ELR (cell line): ENCODE data around the gene CSNK2A3.

Experiments used
- DNase-seq: peaks from one replicate; pipeline ENCODE4 v3.0.0-alpha.2; 2015; ENCODE audit warnings: low read depth

The CSNK2A3 gene

GRCh38 chr11:11335043-11335442 lies 18.0 kb downstream of the CSNK2A3 start:
- no peak for DNase-seq

- no peak for DNase-seq
Observed at GRCh38 chr11:11334607-11335006, 18.4 kb downstream of the CSNK2A3 start.

DNA sequence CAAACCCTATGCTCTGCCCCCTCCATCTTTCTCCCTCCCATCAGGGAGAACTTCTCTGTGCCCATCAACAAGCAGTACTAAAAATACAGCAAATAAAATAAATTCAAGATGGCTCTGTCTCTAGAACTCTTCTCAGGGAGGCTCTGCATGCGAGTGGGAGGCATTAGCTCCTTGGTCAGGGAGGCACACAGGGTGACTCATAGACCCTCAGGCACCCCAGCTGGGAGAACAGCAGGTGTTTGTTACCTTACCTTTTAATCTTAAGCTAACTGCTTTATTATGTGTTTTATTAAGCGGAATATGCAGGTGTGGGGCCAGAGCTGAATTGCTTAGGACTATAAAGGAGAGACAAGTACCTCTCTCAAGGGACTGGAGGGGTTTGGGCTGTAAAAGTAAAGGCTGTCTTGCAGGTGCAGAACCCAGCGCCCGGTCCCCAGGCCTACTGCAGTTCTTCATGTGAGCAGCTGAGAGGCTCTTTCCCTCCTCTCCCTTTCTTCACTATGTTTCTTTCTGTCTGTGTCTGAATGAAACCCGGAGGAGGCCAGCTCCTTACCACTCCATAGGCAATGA lies 20.8 kb downstream of the CSNK2A3 start:
- DNase-seq = no peak

GRCh38 chr11:11329062-11329806 lies 23.8 kb downstream of the CSNK2A3 start:
- no peak for DNase-seq

GRCh38 chr11:11324090-11324489 lies 29.0 kb downstream of the CSNK2A3 start:
- DNase-seq = no peak

DNA sequence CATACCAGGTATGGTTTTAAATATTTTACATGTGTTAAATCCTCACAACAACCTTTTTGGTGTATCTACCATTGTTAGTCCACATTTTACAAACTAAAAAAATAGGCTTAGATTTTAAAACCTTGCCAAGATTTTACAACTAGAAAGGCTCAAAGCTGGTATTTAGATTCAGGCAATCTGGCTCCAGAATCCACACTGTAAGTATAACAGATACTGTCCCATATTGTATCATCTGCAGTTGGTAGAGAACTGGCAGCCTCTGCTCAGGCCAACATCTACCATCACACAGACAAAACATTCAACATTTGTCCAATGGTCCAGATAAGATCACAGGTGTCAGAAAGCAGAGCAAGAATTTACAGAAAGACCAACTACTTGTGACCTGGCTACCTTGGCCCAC lies 30.9 kb downstream of the CSNK2A3 start:
- no peak for DNase-seq

GRCh38 chr11:11320825-11321224 lies 32.2 kb downstream of the CSNK2A3 start:
- DNase-seq = no peak

- no peak for DNase-seq
Observed at GRCh38 chr11:11318961-11319360, 34.1 kb downstream of the CSNK2A3 start.

DNA sequence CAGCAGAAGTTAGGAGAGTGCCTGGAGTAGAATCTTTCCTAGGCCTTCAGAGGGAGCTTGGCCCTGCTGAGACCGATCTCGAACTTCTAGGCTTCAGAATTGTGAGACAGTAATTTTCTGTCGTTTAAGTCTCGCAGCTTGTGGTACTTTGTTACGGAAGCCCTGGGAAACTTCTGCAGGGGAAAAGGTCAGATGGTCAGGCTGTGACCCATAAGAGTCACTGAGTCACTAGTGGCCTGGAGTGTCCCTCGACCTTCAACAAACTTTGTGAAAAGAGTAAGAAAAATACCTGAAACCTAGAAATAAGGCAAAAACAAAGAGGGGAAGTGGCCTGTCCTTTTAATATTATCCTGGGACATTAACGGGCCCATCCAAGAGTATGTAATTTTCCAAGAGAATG lies 34.6 kb downstream of the CSNK2A3 start:
- no peak for DNase-seq

- no peak for DNase-seq
Observed at GRCh38 chr11:11316651-11317230, 36.3 kb downstream of the CSNK2A3 start.

- no peak for DNase-seq
Observed at GRCh38 chr11:11313902-11314692, 39.0 kb downstream of the CSNK2A3 start.

DNA sequence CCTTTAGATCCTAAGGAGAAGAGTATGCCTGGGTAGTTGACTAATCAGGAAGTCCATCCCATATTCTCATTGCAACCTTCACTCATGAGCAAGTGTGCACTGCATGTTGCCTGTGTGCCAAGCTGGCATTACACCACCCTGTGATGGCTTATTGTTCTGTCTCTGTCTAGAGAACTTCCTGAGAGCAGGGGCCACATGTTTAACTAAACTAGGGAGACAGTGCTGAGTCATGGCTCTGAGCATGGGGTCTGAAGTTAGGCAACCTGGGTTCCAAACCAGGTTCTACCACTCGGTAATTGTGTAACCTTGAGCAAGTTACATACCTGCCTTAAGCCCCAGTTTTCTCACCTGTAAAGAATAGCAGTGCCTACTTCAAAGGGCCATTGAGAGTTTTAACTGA lies 39.6 kb downstream of the CSNK2A3 start:
- no peak for DNase-seq

DNA sequence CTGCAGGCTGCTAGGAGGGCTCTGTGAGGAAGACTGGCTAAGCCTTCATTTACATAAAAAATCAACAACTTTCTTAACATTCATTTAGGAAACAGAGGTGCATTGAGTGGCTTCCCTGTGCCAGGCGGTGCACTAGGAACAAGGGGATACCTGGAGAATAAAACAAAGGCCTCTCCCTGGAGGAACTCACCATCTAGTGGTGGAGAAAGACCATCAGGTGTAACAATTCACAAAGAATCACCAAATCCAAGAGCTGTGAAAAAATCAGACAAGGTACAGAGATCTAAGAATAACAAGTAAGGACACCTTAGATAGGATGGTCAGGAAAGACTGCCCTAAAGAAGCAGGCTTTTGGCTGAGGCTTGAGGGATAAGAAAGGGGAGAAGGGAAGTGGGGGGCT lies 40.3 kb downstream of the CSNK2A3 start:
- DNase-seq = no peak

DNA sequence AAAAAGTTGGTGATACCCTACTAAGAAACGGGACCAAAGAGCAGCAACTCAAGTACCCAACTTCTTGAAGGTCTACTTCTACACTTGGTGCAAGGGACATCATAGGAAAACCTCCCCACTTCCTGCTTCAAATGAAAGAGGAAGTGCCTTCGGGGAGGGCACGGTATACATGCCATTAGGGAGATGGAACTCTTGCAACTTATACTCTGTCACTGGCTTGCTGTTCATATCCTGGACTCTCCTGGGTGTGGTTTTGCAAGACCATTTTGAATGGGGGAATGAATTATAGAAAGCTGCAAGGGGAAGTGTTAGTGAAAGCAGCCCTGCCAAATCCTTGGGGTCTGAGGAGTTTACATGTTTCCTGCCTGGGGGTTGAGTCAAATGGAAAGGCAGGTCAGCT lies 41.9 kb downstream of the CSNK2A3 start:
- DNase-seq = no peak

- DNase-seq = no peak
Observed at GRCh38 chr11:11309906-11310305, 43.1 kb downstream of the CSNK2A3 start.

GRCh38 chr11:11308249-11308648 lies 44.8 kb downstream of the CSNK2A3 start:
- DNase-seq = no peak

- no peak for DNase-seq
Observed at GRCh38 chr11:11306855-11307254, 46.2 kb downstream of the CSNK2A3 start.

DNA sequence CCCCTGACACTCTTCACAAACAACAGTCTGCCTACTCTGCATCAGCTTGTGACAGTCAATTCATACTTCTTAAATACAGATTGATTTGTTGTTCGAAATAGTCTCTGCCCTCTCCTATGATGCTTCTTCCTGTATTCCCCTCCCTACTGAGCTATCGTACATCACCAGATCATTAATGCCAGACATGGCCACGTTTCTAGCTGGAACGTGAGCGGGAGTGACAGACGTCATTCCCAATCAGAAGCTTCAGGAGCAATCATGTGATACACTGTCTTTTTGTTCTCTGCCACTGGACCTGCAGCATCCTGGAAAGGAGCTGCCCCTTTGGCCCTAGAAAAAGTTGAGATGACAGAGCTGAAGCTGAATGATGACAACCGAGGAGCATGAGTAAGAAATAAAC lies 48.5 kb downstream of the CSNK2A3 start:
- DNase-seq = no peak

DNA sequence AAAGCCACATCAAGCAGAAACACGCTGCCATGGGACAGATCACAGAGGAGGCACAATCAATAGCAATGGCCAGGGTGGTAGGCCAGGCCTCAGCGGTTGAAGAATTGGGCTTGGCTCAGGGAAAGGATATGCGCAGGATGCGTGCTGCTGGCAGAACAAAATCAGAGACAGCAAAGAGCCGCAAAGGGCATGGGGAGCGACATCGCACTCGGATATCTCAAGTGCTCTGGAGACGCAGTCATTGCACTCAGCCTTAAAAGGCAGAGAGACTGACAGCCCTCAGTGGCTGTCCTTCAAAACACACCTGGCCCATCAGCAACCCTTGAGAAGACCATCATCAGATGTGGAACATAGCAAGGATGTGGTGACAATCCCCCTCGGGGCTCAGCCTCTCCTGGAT lies 50.5 kb downstream of the CSNK2A3 start:
- DNase-seq = no peak
